ENCODE data around the gene NALCN.
"Not testable (repeated sequence)": the region's sequence is repeated elsewhere in the genome, so short reads cannot be mapped to it uniquely, and the experiment has no call there.

The NALCN gene

DNA sequence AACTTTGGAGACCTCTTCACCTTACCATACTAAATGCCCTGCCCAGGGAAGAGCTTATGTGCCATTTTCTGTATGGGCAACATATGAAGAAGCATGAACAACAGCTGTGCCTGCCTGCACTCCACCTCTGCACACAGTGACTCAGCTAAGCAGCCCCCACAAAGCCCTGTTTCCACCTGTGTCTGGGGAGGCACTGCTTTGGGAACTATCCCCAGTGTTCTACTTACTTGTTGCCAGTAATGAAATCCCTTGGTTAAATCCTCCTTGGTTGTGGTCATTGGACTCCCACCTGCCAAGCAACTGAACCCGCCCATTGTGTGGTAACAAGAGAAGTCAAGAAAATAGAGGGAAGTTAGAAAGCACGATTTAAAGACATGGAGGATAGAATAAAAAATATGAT lies 84.6 kb downstream of the NALCN start:
- DNase-seq: no peak

DNA sequence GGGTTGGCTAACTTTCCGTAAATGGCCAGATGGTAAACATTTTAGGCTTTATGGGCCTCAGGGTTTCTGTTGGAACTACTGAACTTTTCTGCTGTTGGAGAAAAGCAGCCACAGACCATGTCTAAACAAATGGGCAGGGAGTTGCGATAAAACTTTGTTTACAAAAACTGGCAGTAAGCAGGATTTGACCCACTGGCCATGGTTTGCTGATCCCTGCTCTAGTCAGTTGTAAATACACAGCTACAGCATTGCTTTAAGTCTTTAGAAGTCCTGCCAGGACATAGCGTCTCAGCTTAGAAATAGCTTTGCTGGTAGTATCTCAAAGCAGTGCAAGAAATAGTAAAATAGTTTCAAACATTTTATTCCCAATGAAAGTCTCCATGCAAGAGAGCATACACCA lies 88.4 kb downstream of the NALCN start:
- no peak for DNase-seq

DNA sequence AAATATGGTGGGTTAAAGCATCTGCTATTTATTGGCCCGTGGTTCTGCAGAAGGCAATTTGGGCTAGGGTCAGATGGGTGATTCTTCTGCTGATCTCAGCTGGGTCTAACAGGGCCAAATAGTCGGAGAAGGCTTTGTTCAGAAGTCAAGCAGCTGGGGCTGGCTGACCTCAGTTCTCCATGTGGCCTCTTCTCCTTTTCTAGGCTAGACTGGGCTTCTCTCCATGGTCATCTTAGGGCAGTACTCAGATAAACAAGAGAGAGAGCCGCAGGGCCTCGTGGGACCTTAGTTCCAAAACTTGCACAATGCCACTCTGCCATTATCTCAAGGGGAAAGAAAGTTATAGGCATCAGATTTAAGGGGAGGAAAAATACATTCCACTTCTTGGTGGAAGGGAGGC lies 89.6 kb downstream of the NALCN start:
- DNase-seq: no peak

DNA sequence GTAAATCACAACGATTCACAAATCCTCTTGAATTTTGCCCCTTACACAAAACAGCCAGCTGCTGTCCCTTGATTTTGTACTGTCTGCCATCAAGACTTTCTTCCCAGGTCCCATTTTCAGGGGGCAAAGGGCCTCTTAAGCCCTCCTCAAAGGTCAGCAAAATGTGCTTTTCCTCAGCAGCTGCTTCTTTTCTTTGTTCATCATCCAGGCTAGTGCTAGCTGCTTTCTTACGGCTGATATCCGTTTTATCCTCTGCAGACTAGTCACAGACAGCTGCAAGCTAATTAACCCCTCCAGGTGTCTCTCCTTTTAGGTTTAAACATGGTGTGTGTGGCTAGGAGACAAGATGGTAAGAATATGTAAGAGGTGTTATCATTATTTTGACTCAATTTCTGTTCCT lies 90.9 kb downstream of the NALCN start:
- no peak for DNase-seq

DNA sequence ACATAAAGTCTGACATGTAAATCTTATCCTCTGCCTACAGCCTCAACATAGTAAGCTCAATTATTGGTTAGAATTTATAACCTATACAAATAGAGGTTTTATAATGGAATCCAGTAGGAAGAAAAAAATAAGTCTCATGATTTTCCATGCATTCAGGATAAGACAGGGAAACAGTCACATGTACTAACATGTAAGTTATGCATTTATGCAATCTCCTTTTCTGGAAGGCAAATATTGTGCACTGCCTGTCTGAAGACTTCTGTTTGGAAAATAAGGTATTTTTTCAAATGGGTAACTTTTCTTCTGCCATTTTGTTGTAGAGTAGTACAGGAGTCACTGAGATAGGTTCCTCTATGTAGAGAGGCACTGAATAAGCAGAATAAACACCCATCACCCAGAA lies 92.7 kb downstream of the NALCN start:
- no peak for DNase-seq

DNA sequence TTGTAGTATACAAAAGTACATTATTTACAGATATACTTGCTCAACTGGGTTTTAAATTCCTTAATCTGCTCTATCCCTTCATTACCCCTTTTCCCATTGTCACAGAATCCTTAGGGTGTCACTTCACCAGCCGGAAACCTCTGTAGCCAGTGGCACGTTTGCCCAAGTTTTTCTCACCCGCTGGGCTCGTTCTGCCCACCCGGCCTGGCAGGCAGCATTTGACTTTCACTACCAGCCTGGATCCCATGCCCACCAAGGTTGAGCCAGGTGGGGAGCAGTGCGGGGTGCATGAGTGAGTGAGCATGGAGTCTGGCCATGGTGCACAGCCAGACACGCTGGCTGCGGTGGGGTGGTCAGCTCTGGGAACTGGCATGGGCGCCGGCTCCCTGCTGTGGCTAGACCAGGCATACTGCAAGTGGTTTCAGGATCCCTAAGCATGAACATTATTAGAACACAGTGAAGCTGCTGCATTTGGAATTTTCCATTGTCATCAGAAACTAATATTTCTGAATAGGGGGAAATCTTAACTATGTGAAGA lies 98.3 kb downstream of the NALCN start:
- no peak for DNase-seq

DNA sequence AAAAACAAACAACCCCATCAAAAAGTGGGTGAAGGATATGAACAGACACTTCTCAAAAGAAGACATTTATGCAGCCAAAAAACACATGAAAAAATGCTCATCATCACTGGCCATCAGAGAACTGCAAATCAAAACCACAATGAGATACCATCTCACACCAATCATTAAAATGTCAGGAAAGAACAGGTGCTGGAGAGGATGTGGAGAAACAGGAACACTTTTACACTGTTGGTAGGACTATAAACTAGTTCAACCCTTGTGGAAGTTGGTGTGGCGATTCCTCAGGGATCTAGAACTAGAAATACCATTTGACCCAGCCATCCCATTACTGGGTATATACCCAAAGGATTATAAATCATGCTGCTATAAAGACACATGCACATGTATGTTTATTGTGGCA lies 102.8 kb downstream of the NALCN start:
- not testable (repeated sequence) for DNase-seq

DNA sequence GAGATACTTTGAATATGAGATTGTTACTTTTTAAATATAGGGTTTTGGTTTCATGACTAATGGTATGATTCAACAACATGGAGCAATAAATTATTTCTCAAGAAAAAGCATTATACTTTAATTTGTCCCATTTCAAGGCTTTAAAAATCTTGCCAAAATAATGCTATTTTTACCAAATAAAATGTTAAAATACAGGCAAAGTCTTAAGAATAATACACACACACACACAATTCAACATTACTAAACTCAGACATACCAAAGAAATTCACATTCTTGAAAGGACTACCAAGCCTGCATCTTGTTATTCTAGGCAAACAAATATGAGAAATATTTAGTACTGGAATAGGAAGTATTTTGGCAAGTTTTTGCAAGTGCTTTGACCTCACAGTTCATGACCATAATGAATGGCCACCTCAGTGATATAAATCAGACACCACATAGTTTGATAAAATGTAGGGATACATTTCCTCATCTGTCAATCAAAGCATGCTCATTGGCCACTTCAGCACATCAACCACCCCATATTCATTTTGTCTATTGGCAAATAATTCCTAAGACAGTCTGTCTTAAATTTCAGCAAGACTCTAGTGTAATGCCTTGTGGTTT lies 107.2 kb downstream of the NALCN start:
- DNase-seq: peak; percentile 92

DNA sequence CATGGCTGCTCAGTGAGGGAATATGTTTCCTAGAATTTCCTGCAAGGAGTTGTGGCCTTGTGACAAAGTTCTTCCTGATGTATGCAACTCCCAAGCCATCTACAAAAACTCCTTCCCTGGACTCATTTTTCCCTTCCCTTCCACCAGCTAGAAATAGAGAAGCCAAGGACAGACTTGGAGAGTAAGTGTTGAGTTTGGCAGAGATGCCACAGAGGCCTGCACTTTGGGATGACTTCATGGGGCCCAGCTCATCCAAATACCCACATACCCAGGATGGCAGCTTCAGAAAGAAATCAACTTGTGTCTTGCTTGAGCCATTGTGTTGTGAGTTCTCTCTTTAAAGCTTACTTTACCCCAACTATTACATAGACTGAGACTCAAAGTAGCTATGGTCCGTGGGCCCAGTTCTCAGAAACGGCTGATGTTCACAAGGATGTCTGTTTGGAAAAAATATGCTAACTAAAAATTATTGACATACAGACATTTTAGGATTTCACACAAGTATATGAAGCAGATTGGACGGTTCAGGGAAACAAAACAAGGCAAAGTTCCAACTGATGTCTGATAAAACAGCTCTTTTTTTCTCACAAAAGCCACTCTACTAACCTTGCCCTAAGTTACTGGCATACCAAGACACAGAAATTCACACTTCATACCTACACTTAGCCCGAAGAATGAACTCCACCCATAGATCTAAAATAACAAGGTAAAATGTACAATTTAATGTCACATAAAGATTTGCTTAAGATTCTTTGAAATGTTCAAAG lies 107.9 kb downstream of the NALCN start:
- DNase-seq: peak; percentile 23

DNA sequence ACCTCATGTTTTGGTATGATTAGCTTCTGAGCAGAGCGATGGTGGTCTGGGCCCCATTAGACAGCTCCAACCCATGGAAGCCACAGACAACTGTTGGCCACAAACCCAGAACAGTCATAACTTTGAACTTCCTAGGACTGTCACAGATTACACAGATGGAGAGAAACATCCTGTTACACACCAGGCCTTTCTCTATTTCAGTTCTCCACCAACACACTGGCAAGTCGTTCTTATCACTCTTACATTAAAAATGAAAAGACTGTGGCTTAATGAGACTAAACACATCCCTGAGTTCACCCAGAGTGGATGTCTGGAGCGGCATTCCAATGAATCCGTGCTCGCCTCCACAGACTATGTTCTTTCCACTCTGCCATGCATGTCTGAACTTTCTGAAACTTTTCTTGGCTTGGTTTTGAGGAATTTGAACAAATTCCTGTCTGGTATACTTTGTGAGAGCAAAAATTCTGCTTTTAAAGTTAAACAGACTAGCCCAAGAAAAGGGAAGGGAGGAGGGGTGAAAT lies 109.1 kb downstream of the NALCN start:
- peak; percentile 96 for DNase-seq

DNA sequence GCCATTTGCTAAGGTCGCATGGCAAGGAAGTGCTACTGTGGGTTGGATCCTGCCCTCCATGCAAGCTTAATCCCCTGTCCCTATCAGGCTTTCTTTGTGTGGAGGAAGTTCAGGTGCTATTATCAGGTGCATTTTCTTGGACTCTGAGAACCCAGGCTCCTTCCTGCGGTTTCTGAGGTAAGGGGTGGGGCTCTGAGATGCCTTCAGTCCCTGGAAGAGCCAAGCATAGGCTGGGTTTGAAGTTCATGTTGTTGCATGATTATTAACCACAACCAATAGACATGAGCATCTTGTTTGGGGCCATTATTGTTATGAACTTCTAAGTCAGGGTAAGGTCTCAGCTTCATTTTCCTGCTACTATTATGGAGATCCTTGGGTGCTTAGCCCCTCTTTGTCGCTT lies 109.5 kb downstream of the NALCN start:
- no peak for DNase-seq

DNA sequence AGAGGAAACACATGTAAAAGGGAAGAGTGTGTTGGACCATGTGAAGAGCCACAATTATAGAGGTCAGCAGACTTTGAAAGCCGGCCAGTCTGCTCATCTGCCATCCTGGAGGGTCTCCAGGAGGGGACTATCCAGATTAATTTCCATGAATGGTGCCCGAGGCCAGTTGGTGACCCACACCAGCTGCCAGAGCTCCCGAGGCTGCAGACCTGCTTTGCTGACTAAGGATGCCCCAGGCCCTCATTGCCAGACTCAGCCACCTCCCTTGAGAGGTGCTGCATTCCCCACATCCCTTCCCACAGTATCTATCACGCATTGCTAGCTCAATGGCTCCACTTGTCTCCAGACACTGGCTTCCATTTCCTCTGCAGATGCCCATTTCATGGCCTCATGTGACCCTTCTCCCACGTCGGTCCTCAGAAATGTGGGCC lies 110.3 kb downstream of the NALCN start:
- no peak for DNase-seq

DNA sequence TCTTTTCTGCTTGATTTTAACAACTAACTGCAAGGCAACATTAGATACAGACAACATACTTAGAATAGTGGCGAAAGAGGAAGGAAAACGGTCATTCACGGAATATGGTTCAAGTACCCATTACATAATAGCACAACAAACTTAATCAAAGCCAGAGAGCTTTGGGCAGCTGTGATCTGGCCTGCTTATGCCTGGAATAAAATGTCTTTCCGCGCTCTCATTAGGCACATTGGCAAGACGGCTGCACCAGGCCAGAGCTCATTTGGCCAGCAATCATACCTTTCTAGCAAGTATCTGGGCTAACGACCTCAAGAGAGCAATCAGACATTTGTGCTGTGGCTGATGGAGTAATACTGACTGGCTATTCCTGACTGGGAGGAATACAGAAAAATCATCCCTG lies 112.8 kb downstream of the NALCN start:
- DNase-seq: no peak

DNA sequence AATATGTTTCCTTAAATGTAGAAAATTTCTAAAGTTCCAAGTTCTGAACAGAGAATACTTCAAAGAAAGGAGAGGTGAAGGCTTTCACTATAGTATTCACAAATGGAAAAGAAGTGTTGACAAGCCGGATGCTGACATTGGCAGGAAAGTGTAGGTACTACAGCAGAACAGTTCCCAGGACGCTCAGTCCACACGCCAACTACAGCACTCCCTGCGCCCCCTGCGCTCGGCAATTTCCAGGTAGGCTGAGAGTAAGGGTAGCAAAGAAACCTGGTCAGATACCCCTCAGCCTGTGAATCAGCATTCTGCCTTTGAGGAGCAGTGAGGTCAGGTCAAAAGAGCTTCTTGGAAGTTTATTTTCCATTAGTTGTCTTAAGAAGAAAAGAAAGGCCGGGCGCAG lies 115.3 kb downstream of the NALCN start:
- DNase-seq: no peak

DNA sequence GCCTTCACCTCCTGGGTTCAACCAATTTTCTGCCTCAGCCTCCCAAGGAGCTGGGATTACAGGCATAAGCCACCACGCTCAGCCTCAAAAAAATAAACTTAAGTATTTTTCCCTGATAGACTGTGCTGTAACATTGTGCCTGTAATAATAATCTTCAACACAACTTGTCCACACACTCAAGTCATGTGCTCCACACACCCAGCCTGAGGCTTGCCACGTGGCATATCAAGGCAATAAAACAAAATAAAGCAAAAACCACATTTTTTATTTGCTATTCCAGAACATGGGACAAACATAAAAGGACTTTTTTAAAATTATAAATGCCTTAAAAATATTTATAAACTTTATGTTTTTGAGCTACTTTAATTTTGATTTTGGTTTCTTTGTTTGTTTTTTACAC lies 115.8 kb downstream of the NALCN start:
- no peak for DNase-seq

DNA sequence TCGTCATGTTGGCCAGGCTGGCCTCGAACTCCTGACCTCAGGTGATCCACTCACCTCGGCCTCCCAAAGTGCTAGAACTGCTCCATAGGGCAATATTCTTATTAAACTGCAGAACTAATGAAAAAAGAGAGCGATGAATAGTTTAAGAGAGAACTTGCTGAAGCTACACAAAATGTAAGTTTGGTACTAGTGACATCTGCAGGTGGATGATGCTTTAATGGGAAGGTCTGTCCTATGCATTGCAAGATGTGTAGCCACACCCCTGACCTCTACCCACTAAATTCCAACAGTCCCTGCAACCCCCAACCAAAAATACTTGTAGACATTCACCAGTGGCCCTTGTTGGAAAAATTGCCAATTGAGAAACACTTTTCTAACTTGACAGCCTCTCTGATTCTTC lies 117.8 kb downstream of the NALCN start:
- no peak for DNase-seq

DNA sequence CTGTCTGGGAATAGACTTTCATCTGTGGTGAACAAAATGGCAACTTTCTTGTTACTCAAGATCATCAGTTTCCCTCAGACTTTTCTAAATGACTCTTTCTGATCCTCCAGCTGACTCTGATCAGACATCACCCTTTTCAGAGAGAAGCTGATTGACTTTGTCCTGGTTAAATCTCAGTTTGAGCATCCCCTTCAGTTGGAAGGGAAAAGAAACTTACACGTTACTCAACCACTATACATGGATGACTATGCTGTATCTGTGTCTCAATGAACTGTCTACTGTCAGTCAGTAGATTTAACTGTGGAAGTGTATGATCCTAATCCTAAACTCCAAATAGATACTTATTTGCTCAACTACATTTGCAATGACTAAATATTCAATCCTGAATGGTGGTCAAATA lies 118.5 kb downstream of the NALCN start:
- DNase-seq: no peak

DNA sequence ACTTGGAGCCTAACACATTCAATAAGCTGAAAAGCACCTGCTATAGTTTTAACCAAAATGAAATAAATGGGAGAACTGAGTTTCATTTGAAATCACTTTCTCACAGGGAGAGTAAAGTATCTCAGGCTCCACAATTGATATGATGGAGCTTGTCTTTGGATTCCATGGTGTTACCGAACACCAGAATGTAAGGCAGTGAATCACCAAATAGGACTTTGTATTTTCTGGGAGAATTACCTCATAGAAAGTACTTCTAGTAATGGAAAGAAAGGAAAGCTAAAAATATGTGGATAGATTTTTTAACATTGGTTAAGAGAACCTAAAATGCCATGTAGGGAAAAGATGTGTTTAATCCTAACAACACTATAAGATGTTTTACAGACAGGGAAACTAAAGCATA lies 123.6 kb downstream of the NALCN start:
- DNase-seq: peak; percentile 46

DNA sequence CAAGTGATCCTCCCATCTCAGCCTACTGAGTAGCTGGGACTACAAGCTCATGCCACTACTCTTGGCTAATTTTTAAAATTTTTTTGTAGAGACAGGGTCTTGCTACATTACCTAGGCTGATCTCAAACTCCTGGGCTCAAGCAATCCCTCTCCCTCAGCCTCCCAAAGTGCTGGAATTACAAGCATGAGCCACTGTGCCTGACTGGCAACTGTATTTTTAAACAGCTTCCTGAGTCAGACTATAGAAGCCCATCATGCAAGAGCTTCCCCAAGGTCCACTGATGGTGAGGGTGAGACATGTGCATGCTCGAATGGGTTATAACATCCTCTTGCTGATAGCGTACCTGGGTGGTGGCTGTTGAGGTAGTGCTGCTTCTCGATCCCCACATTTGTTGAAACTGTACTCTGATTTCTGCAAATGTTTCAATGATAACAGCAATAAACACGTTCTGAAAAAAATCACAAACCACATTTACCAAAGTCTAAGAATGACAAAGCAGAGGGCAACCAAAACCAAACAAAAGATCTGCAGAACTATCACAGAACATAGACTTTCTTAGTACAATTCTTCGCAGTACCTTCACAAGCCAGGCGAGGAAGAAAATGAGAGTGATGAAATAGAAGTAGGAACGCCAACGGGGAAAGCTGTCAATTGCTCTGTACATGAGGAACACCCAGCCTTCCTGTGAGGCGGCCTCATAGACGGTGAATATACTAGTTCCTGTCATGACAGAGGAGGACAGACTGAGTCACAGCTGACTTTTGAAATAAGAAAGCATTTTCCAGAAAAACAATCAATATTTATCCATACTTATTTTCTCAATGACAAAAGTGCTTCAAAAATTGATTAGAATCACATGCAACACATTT lies 124.4 kb downstream of the NALCN start:
- peak; percentile 39 for DNase-seq

DNA sequence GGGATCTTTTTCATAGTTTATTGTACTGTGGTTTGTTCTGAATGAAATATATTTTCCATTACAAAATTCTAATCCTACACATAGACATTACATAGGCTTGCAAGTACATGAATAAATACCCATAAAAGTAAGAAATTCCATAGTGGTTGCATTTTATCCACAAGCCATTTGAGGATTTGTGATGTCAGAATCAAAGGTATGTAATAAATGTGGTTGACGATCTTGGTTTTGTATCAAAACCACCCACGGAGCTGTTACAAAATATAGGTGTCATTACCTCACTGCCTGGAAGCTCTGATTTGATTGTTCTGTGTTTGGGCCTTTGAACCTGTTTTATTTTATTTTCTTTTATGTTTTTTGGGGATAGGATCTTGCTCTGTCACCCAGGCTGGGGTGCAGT lies 125.1 kb downstream of the NALCN start:
- peak; percentile 74 for DNase-seq

DNA sequence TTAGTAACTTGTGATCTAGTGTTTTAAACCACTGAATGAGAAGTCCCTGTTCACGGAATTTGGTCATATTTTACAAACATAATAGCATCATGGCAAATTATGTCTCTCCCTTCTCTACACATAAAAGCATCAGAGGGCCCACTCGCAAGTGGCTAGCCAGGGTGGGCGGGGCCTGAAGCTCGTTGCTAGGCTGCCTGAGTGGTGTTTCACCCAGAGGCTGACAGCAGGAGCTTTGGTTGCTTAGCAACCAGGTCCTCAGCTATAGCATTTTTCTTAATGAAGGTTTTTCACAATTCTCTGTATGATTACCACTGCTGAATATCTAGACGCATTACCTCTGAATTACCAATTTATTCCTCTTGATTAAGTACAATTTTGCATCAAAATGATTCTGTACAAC lies 126.5 kb downstream of the NALCN start:
- DNase-seq: peak; percentile 68

DNA sequence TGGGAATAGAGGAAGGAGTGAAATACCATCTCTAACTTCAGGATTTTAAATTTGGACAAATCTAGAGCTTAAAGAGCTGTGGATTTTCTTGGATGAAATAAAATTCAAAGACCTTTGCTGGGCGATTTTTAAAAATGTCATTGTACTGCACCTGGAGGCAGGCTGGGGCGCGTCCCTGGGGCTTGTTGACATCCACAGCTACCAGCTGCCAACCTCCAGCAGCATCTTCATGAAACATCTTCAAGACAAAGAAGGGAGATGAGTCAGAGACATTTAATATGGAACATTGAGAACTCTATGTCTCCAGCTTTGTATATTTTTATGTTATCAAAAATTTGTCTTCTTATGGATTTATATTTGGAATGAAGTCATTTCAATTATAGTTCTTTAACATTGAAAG lies 132.5 kb downstream of the NALCN start:
- DNase-seq: no peak

DNA sequence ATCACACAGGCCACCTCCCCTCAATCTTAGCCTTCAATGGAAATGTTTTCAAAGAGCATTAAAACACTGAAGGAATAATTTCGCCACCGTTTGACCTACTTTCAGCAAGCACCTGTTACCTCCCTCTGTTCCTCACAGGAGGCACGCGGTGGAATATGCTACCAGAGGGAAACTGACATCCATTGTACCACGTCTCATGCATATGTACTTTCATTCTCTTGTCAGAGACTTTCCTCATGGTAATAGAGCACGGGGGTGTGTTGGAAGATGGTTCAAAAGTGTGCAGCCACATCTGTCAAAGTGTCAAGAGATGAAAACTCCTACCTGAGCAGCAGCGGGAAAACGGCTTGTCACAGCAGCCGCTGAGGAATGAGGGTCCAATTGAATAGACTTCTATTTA lies 143.4 kb downstream of the NALCN start:
- DNase-seq: no peak

Data from fibroblast of skin of right biceps (primary cell).